K562 (cell line): Measurements from ENCODE around the gene EIF3K. TPM values are rescaled to one million over a fixed set of nuclear protein-coding genes. Genes with fewer than 3 reads are reported as not detected.
A peak's percentile ranks its signal among the peaks of the same experiment; 100 is the strongest.

Source experiments
- ATAC-seq: fragments of 200-7000 bp; cut with Tn5 transposase; 3 replicates; pipeline ENCODE4 v1.9.1; 2020; ENCODE audit warnings: moderate library complexity
- BruUV-seq: library from RNA; stranded (reverse); fragments of 400-500 nt; replicated peaks from 2 replicates; lab custom pipeline; 2021; lab: Mats Ljungman, UMichigan
- CTCF ChIA-PET: fragments of 300-600 bp; formaldehyde crosslinking; extraction: SDS; loops from one replicate; lab custom pipeline; 2021; ENCODE audit warnings: low intra/inter-chr PET ratio; lab: Yijun Ruan, JAX
- POLR2A ChIA-PET: fragments of 300-600, 350-650 bp; sonication (Branson Sonifier 250); formaldehyde crosslinking; extraction: SDS; loops from one replicate; lab custom pipeline; 2021; ENCODE audit warnings: antibody characterized with exemption, inconsistent platforms; lab: Yijun Ruan, JAX
- DNase-seq, 4 experiments: peaks; one replicate each; pipeline versions ENCODE4 v3.0.0 to v3.0.0-alpha.2; 2011 to 2018; ENCODE audit warnings: low spot score in 3 of 4, mixed read lengths in 3 of 4; ENCODE audit errors: extremely low read depth in 1 of 4
- FAIRE-seq: peaks from 2 replicates; lab custom pipeline; 2011; peaks lifted over from hg19 to GRCh38; lab: Jason Lieb, UNC
- H2AFZ ChIP-seq: 2 replicates; pipeline ENCODE4 v1.6.0; 2011; ENCODE audit warnings: low read depth, low read length, control low read depth, inconsistent platforms
- H3K27ac ChIP-seq: fragments of 200-600 bp; 3 replicates; pipeline ENCODE4 v1.8.0; 2011; ENCODE audit warnings: low read depth, mild to moderate bottlenecking, control low read depth, inconsistent platforms, low read length, moderate library complexity, mixed read lengths; ENCODE audit errors: extremely low read depth
- H3K27me3 ChIP-seq, 2 experiments: fragments of 300-600 bp in 1 of 2; 2 replicates in 1 of 2; 3 replicates in 1 of 2; pipeline versions ENCODE4 v1.6.0 to v1.8.0; 2011; ENCODE audit warnings: inconsistent platforms in 2 of 2, low read length in 2 of 2, mild to moderate bottlenecking in 1 of 2, mixed read lengths in 1 of 2, moderate library complexity in 1 of 2; ENCODE audit not compliant: control insufficient read depth in 2 of 2, insufficient read depth in 2 of 2
- H3K36me3 ChIP-seq: fragments of 300-600 bp; 3 replicates; pipeline ENCODE4 v1.8.0; 2011; ENCODE audit warnings: mild to moderate bottlenecking, low read length, inconsistent platforms; ENCODE audit not compliant: control insufficient read depth, insufficient read depth
- H3K4me1 ChIP-seq, 2 experiments: fragments of 200-600 bp in 1 of 2; replicated peaks in 1 of 2; 2 replicates in 1 of 2; 3 replicates in 1 of 2; pipeline versions ENCODE4 v1.5.1 to v1.8.0; 2011; ENCODE audit warnings: inconsistent platforms in 2 of 2, low read length in 2 of 2, mild to moderate bottlenecking in 1 of 2, mixed read lengths in 1 of 2, moderate library complexity in 1 of 2; ENCODE audit not compliant: control insufficient read depth in 2 of 2, insufficient read depth in 2 of 2
- H3K4me2 ChIP-seq: 2 replicates; pipeline ENCODE4 v1.6.1; 2011; ENCODE audit warnings: low read length, control low read depth, inconsistent platforms, mixed read lengths; ENCODE audit not compliant: insufficient read depth
- H3K4me3 ChIP-seq: fragments of 200-600 bp; sonication (generic), shearing (Covaris generic); 2 replicates; pipeline ENCODE4 v1.5.1; 2016; ENCODE audit warnings: control low read depth, inconsistent platforms
- H3K79me2 ChIP-seq: fragments of 200-600 bp; 3 replicates; pipeline ENCODE4 v1.8.0; 2011; ENCODE audit warnings: low read length, inconsistent platforms; ENCODE audit not compliant: control insufficient read depth, insufficient read depth
- H3K9ac ChIP-seq, 2 experiments: 2 replicates each; pipeline versions ENCODE4 v1.6.0 to v1.6.1; 2011; ENCODE audit warnings: low read depth in 2 of 2, low read length in 2 of 2, control low read depth in 1 of 2, inconsistent platforms in 1 of 2, mild to moderate bottlenecking in 1 of 2, mixed read lengths in 1 of 2; ENCODE audit not compliant: insufficient read depth in 1 of 2
- H3K9me1 ChIP-seq: one replicate; pipeline ENCODE4 v1.6.0; 2011; ENCODE audit warnings: inconsistent platforms, mild to moderate bottlenecking, low read length, moderate library complexity; ENCODE audit not compliant: control insufficient read depth, insufficient read depth
- H3K9me3 ChIP-seq: replicated peaks from 2 replicates; pipeline ENCODE4 v1.5.1; 2011; ENCODE audit warnings: low read depth, low read length, inconsistent platforms; ENCODE audit not compliant: control insufficient read depth, insufficient read depth
- H4K20me1 ChIP-seq: replicated peaks from 2 replicates; pipeline ENCODE4 v1.6.1; 2011; ENCODE audit warnings: low read length, inconsistent platforms, mixed read lengths; ENCODE audit not compliant: control insufficient read depth, insufficient read depth
- BCOR ChIP-seq: fragments of 450-650 bp; IDR thresholded peaks from 2 replicates; pipeline ENCODE4 v1.6.1; 2016
- CEBPB ChIP-seq: fragments of 450-650 bp; IDR thresholded peaks from 2 replicates; pipeline ENCODE4 v1.6.1; 2016; ENCODE audit warnings: missing genetic modification characterization, missing compliant biosample characterization
- CEBPG ChIP-seq, 3 experiments: fragments of 200-800 bp in 1 of 3; sonication (Bioruptor generic) in 1 of 3; sonication (generic) in 1 of 3; formaldehyde crosslinking in 1 of 3; IDR thresholded peaks in 2 of 3; conservative IDR thresholded peaks in 1 of 3; 2 replicates each; pipeline versions ENCODE4 v1.6.1 to v1.8.0; 2016 to 2022; ENCODE audit warnings: missing compliant biosample characterization in 2 of 3, missing genetic modification characterization in 2 of 3, mild to moderate bottlenecking in 1 of 3, missing genetic modification reagents in 1 of 3
- CREBBP ChIP-seq: IDR thresholded peaks from one replicate; pipeline ENCODE4 v1.6.1; 2012; ENCODE audit warnings: low read depth, mild to moderate bottlenecking, control low read depth, inconsistent platforms, low read length
- WGBS: fragments of 100-300 bp; shearing (Covaris generic); methylation state at CpG from one replicate; pipeline ENCODE4 v1.1.6; 2016; ENCODE audit warnings: low coverage, mixed read lengths; ENCODE audit not compliant: insufficient coverage; ENCODE audit errors: missing lambda C conversion rate; 5-methylcytosine and 5-hydroxymethylcytosine counted together
- in situ Hi-C: fragments of 300-500 bp; cut with MboI; formaldehyde crosslinking; loops from 4 replicates; pipeline ENCODE4 v1.15.0; 2018; ENCODE audit warnings: inconsistent platforms, mixed read lengths
- intact Hi-C: fragments of 100-400 bp; cut with micrococcal nuclease; formaldehyde crosslinking; loops from 2 replicates; pipeline ENCODE4 v1.14.2; 2022
- polyA plus RNA-seq, 8 experiments: library from polyadenylated mRNA; depleted of rRNA in 4 of 8; stranded (reverse) in 5 of 8; unstranded in 3 of 8; fragments of >200 nt; fragmentation: Nextera tagmentation in 2 of 8; fragmentation: Illumina TruSeq in 1 of 8; extraction: Ambion mirVana in 2 of 8; extraction: Trizol in 1 of 8; gene quantifications; 2 replicates each; pipeline versions ENCODE4 v1.2.1 to v1.2.3, GENCODE V29; 2011 to 2014; ENCODE audit warnings: inconsistent platforms in 1 of 8, missing spikeins in 1 of 8
- total RNA-seq, 7 experiments: library from RNA; depleted of rRNA in 6 of 7; stranded (reverse); fragments of >200 nt in 6 of 7; fragmentation: Illumina TruSeq in 2 of 7; extraction: Trizol in 2 of 7; gene quantifications; 2 replicates each; pipeline versions ENCODE4 v1.2.1 to v1.2.3, GENCODE V29; 2011 to 2021; ENCODE audit warnings: low replicate concordance in 1 of 7
- TF ChIP-seq, protein P1 (sequence below): fragments of 450-650 bp; formaldehyde crosslinking; IDR thresholded peaks from 2 replicates; pipeline ENCODE4 v1.4.0; 2020; ENCODE audit warnings: mild to moderate bottlenecking

The EIF3K gene
- total and polyA plus RNA-seq, 9 of the 15 experiments (the other 6 are each of a cell fraction or from before 2014, with no cell fraction given): 387 to 1,827 (median 733) TPM

DNA sequence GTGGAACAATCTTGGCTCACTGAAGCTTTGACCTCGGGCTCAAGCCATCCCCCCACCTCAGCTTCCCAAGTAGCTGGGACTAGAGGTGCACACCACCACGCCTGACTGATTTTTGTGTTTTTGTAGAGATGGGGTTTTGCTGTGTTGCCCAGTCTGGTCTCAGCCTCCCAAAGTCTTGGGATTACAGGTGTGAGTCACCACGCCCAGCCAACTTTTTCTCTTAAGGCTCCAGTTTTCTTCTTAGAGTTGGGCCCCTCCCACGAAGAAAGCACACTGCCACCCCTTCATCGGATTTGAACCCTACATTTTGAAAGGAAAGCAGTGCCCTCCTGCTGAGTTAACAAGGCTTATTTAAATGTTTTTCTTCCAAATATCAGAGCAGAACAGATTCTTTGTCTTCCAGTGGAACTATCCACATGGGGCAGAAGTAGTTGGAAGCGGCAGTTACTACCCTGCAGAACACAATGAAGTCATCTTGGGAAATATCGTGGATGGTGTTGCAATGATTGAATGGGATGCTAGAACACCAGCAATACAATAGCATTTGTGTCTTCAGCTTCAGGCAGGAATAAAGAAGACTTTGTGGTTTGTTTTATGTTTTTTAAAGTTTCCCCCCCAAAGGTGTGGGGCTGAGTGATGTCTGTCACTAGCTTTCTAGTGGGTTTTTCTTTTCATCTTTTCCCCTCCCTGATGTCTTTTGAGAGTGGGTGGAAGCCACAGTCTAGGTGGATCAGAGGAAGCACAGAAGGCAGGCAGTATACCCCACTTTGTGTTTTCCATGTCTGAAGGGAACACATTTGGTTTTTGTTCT is 37.4 kb downstream of the EIF3K start:
- FAIRE-seq (no peak), DNase-seq (no peak), ATAC-seq (no peak)
- in situ Hi-C loops: no loop called here
- Histone ChIP-seq H3K79me2 (peaks cover 99% of the 10 kb centered on the region), H3K4me2 (no peak overlapping the region), H4K20me1 (peaks cover 34% of the 10 kb centered on the region; the same call in 1 of the 2 replicates), H3K4me3 (no peak overlapping the region), H3K36me3 (peaks cover 75% of the 10 kb centered on the region), H2AFZ (no peak overlapping the region), H3K4me1 (peaks cover 18 to 59% of the 10 kb centered on the region in 2 experiments), H3K9me1 (peaks cover 3% of the 10 kb centered on the region), H3K27me3 (no peaks in the 10 kb centered on the region), H3K9me3 (no peaks in the 10 kb centered on the region), H3K9ac (no peak overlapping the region), H3K27ac (no peak overlapping the region)
- CTCF ChIA-PET: no interaction called here
- POLR2A ChIA-PET: interaction anchor here (0.6 to 1.7 kb wide), 4 partner anchors 13 to 269 kb away, joined by 3 to 10 read pairs (median 3); no protein-coding TSS in a partner anchor
- intact Hi-C loops: no loop called here
- 84% methylated on average over 7 of the region's 7 CpGs for WGBS
- TF ChIP-seq CEBPG (CRISPR knock-in tag; IDR thresholded peaks at IDR 0.05): no peak
- peak in 1 of 2 experiments; percentile 30; a peak in 1 of 4 replicates for TF ChIP-seq CEBPG (tag; conservative IDR thresholded peaks at IDR 0.05 in 1 of 2, IDR thresholded peaks at IDR 0.05 in 1 of 2)
- no peak for TF ChIP-seq CREBBP
- no peak for TF ChIP-seq BCOR
- TF ChIP-seq CEBPB (tag): 0 out of 2 replicates have a peak, but pooled peaks have one; percentile 5
- TF ChIP-seq, protein P1, sequence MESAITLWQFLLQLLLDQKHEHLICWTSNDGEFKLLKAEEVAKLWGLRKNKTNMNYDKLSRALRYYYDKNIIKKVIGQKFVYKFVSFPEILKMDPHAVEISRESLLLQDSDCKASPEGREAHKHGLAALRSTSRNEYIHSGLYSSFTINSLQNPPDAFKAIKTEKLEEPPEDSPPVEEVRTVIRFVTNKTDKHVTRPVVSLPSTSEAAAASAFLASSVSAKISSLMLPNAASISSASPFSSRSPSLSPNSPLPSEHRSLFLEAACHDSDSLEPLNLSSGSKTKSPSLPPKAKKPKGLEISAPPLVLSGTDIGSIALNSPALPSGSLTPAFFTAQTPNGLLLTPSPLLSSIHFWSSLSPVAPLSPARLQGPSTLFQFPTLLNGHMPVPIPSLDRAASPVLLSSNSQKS (CRISPR knock-in tag): no peak
- no TSS peak for BruUV-seq
